Body of pancreas (tissue), 4 donors: ENCODE results near the gene BASP1.

Experiments
- CTCF ChIP-seq, 7 experiments: fragments of 450-650 bp in 4 of 7; fragments of 200-600 bp in 3 of 7; sonication (generic) in 3 of 7; IDR thresholded peaks; one replicate each; pipeline ENCODE4 v1.5.1; 2016 to 2019; ENCODE audit warnings: antibody characterized with exemption in 7 of 7
- POLR2A ChIP-seq, 3 donors: fragments of 450-650 bp; IDR thresholded peaks; one replicate each; pipeline ENCODE4 v1.6.1; 2016; ENCODE audit warnings: antibody characterized with exemption in 3 of 3, mild to moderate bottlenecking in 2 of 3

GRCh38 chr5:17227868-17228267 is 10.4 kb downstream of the BASP1 start:
- no peak for TF ChIP-seq CTCF (IDR thresholded peaks at IDR 0.05)
- no peak for TF ChIP-seq POLR2A (IDR thresholded peaks at IDR 0.05)
